GM18499 (cell line): ENCODE data around the gene EPN1.

Experiments used
- ATAC-seq: cut with Tn5 transposase; IDR thresholded peaks from one replicate; pipeline ENCODE4 v1.9.1; 2021; ENCODE audit warnings: moderate number of reproducible peaks; ENCODE audit not compliant: insufficient read depth, unreplicated experiment

EPN1 gene

DNA sequence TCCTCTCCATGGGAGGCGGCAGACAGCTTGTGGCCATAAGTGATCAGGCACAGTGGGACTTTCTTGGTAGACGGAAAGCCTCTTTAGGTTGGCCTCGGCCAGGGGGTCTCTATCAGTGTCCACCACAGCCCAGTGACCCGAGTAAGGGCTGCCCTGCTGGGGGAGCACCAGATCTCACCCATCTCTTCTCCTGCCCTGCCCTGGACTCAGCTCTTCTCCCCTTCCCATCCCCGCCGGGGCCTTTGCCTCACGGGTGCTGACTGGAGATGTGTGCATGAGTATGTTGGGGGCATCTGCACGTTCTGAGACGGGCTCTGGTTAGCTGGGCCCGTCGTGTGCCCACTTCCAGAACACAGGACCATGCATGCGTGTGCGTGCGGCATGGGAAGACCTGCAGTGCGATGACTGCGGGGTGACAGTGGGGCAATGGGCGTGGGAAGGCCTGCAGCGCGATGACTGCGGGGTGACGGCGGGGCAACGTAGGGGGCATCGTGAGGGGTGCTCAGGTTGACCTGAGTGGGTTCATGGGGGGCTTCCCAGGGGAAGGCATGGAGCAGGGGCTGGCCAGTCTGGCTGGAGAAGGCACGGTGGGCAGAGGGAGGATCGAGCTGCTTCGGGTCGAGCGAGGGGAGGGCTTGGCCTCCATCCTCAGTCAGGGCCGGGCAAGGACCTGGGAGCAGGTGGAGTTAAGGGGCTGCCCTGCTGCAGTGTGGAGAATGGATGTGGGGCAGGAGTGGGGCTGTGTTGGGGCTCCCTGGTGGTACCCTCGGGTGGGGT, 15.9 kb downstream of the EPN1 start:
- no peak for ATAC-seq

DNA sequence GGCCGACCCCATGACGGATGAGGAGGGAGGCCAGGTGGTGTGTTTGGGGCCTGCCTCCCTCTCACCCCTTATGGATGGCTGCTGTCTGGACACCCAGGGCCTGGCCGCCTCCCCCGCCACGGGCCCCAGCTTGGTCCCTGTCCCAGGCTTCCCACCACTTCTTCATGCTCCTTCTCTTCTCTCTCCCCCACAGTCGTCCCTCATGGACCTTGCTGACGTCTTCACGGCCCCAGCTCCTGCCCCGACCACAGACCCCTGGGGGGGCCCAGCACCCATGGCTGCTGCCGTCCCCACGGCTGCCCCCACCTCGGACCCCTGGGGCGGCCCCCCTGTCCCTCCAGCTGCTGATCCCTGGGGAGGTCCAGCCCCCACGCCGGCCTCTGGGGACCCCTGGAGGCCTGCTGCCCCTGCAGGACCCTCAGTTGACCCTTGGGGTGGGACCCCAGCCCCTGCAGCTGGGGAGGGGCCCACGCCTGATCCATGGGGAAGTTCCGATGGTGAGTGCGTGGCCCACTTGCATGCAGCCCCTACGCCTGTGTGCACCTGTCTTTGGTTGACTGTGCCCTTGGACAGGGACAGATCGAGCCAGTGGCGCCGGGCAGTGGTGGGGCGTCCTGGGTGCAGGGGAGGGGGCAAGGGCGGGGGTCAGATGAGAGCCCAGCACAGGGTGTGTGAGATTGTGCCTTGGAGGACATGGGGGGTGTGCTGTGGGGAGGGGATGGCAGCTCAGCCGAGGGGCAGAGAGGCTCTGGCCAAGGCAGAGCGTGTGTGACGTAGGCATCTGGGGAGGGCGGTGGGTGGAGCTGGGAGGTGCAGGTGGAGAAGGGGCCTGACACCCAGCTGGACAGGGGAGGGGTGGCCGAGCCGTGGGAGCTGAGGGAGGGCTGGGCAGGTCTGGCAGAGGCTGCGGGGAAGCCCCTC, 16.8 kb downstream of the EPN1 start:
- ATAC-seq, result no peak

DNA sequence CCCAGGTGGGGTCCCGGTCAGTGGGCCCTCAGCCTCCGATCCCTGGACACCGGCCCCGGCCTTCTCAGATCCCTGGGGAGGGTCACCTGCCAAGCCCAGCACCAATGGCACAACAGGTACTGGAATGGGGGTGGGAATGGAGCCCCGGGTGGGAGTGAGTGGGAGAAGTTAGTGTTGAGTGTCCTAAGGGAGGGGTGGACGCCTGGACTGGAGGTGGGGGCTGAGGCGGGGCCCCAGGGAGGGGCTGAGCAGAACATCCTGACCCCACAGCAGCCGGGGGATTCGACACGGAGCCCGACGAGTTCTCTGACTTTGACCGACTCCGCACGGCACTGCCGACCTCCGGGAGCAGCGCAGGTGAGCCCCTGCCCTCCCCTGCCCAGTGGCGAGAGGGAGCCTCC, 17.7 kb downstream of the EPN1 start:
- no peak for ATAC-seq

DNA sequence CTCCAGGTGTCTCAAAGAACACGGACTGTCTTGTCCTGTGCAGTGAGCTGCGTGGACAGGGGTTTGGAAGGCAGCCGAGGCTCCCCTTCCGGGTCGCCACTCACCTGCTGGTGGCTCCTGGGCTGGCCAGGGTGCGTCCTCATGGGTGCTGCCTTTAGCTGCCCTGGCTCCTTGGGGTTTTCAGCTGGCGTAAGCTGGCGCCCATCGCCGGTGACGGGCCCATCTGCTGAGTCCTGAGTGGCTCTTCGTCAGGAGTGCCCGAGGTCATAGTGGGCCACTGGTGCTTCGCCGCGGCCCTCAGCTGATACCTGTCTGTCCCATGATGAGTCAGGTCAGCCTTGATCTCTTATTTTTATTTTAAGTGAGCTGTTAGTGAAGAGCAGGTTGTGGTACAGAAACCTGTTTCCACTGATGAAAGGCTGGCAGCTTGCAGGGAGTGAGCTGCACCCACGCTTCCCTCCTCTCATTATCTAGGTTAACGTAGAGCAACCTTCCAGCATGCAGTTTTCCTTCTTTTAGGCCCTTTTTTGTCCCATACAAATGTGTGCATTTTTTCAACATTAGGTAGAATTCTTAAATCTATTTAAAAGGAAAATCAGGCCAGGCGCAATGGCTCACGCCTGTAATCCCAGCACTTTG, 18.4 kb downstream of the EPN1 start:
- no peak for ATAC-seq

DNA sequence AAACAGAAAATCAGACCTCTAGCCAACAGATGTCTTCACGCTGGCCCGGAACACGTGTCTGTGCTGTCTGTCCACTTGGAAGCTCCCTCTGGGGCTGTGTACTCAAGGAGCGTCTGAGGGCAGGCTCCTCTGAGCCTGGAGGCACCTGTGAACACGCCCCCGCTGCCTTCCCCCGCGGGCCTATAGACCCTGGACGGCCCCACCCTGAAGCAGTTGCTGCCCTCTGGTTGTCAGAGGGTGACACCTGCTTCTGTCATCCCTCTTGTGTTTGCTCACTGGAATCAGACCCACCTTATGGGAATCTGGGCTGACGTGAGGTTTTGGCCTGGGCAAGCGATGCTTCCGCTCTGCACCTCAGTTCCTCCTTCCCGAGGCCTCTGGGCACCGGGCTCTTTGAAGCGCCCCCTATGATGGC, 19.2 kb downstream of the EPN1 start:
- ATAC-seq, result no peak

DNA sequence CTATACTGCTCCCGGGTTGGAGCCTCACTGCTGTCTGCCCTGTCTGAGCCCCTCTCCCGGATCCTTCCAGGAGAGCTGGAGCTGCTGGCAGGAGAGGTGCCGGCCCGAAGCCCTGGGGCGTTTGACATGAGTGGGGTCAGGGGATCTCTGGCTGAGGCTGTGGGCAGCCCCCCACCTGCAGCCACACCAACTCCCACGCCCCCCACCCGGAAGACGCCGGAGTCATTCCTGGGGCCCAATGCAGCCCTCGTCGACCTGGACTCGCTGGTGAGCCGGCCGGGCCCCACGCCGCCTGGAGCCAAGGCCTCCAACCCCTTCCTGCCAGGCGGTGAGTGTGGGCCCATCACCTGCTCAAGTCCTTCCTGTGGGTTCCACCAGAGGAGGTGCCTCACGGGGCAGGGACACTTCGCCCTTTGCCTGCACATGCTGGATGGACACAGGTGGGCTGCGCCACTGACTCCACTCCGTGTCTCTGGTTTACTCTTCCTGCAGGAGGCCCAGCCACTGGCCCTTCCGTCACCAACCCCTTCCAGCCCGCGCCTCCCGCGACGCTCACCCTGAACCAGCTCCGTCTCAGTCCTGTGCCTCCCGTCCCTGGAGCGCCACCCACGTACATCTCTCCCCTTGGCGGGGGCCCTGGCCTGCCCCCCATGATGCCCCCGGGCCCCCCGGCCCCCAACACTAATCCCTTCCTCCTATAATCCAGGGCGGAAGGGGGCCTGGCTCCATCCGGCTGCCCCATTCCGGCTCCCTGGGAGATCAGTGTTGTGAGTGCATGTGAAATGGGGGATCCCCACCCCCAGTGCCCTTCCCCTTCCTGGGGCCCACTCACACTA, 19.8 kb downstream of the EPN1 start:
- ATAC-seq, result no peak

DNA sequence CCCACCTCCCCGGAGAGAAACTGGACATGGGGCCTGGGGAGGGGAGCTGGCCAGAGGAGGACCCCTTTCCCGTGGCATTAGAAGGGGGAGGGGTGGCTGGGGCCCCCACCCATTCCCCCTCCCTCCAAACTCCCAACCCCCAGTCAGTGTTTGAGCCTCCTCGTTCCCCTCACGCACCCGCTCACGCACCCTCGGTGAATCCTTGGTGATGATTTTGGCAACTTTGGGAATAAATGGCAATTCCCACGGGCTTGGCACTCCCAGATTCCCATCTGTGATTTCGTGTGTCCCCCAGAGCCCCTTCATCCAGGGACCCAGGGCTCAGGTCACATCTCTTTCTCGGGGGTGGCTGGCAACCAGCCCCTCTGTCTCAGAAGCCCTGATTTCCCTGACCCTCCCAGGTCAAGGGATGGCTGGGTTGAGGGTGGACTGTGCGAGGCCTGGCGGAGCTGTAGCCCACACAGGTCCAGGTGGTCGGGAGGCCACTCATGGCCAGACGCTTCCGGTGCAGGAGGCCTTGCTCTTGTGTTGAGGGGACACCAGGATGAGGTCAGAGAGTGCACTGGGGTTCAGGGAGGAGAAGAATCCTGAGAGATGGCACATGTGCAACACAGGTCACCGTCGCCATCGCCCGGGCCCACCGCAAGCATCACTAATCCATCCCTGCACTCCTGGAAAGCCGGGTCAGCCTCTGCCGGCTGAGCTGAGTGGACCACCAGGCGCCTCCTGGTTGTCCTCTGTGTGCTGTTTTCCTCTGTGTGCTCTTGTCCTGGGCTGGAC, 20.7 kb downstream of the EPN1 start:
- ATAC-seq, result no peak

DNA sequence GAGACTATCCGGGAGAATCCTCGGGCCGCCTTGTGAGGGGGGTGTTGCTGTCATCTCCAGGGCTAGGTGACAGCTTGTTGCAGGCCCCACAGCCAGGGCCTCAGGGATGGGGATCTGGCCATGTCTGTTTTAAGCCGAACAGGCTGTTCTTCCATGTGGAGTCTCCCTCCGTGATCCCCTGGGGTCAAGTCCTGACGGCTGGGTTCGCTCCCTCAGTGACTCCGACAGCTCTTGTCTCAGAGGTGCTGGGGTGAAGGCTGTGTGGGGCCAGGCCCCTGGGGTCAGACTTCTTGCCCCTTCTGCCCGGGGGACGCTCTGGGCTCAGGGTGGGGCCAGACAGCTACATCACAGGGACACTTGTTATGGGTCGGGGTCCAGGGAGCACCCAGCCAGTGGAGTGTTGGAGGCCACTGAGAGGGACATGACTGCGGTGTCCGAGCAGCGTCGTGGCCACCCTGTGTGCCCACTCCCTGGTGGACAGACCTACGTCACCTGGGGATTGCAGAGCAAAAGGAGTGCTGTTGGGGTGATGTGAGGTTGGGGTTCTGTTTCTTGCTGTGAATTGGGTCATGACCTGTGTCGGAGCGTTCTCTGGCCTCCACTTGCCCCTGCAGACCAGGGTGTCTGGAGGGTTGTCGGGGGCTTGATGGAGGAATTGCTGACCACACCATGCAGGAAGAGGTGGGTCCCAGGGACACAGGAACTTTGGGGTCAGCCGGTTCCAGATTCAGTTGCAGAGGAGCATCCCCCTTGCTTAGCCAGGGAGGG, 21.5 kb downstream of the EPN1 start:
- ATAC-seq, result no peak

DNA sequence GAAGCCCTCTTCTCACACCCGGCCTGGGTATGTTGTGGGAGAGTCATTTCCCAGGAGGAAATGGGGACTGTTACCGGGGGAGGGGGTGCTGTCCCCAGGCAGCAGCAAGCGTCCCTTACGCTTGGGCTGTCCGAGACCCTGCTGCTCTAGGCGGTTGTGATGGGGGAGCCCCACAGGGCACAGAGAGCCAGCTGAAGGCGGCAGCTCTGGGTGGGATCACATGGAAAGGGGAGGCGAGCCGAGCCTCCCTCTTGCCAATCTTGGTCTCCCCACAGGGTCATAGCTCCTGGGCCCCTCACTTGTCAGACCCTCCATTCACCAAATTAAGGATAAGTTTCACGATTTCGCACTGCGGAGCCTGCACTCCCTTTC, 22.0 kb downstream of the EPN1 start:
- no peak for ATAC-seq

DNA sequence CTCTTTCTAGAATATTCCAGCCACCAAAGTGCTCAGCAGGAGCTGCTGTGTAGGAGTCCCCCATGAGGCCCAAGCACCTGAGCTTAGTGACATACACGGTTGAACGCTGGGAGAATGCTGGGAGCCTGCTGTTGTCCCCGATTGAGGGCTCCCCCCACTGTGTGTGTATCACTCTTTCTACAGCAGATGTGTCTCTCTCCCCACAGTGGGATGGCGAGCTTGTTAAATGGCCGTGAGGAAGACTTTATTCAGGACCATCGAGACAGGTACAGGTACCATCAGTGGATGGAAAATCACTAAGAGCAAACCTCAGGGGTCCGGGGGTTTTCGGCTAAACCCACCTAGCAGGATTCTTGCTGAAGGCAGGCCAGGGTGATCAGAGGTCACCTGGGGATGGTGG, 22.7 kb downstream of the EPN1 start:
- no peak for ATAC-seq

DNA sequence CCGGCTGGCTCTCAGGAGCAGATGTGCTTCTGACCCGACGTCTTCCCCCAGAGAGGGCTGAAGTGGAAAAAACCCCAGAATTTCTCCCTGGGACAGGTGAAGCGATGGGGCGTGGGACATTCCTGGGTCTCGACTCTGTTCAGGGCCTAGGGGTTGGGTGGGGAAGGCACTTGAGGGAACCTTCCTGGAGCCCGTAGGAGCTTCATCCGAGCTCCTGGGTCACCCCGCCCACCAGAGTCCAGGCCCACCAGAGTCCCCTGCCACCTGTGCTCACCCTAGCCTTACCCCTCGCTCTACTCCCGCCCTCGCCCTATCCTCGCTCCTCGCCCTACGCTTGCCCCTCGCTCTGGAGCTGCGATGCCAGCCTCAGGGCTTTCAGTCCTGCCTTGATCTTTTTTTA, 23.2 kb downstream of the EPN1 start:
- no peak for ATAC-seq

DNA sequence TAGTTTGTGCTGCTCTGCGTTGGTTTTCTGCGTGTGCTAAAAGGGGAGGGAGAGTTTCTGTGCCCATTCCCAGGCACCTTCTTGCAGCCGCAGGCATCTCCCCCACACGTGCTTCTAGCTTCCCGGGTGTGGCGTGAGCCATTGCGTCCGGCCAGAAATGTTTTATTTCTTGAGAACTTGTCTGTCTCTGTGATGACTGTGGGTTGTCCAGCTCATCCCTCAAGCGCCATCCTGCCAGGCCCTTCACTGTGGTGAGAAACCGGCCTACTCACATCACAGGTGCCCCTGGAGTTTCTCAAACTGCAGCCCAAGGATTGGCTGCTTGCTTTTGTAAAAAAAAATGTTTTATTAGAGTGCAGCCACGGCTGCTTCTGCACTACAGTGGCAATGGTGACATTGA, 24.2 kb downstream of the EPN1 start:
- ATAC-seq, result no peak

DNA sequence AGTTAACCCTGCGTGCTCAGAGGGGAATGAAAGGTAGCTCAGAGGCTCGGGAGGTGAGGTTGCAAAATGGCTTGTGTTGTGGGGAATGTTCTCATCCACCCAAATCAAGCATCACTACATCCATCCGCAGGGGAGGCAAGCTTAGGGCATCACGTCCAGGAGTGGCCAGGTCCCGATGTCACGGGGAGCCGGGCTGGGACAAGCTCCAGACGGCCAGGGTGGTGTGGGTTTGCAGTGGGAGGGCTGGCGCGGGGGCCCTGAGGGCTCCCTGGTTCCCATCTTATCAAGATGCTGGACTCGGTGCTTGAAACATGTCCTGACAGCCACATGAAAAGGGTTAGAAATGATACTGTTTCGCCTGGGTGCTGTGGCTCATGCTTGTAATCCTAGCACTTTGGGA, 25.8 kb downstream of the EPN1 start:
- ATAC-seq, result no peak

DNA sequence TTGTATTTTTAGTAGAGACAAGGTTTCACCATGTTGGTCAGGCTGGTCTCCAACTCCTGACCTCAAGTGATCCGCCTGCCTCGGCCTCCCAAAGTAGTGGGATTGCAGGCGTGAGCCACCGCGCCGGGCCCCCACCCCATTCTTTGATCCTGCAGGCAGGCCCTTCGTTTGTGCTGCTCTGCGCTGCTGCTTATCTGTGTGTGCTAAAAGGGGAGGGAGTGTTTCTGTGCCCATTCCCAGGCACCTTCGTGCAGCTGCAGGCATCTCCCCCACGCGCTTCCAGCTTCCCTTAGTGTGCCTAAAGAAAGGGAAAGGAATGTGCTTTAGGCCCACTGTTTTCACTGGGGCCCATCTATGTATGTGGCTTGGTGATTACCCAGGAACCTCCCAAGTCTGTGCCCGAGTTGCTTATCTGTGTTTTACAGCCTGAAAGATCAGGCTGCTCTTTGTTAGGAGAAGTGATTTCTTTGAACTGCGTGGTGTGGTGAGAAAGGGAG, 27.2 kb downstream of the EPN1 start:
- no peak for ATAC-seq

DNA sequence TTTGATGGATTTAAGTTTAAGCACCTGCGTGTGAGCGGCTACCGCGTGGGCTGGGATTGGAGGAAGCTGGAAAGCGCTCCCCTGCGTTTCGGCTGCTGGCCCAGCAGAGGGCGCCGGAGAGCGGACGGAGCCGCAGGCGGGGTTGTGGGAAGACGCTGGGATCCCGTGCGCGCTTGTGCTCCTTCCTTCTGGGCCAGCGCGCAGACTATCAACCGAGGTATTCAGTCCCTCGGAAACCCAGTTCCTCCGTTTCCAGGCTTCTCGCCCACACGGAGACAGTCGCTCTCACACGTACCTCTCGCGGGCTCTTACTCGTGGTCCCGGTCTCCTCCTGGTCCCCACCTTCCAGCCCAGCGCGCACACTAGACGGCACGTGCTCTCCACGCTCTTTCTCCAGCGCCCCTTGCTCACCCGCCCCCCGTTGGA, 28.8 kb downstream of the EPN1 start:
- ATAC-seq, result no peak

DNA sequence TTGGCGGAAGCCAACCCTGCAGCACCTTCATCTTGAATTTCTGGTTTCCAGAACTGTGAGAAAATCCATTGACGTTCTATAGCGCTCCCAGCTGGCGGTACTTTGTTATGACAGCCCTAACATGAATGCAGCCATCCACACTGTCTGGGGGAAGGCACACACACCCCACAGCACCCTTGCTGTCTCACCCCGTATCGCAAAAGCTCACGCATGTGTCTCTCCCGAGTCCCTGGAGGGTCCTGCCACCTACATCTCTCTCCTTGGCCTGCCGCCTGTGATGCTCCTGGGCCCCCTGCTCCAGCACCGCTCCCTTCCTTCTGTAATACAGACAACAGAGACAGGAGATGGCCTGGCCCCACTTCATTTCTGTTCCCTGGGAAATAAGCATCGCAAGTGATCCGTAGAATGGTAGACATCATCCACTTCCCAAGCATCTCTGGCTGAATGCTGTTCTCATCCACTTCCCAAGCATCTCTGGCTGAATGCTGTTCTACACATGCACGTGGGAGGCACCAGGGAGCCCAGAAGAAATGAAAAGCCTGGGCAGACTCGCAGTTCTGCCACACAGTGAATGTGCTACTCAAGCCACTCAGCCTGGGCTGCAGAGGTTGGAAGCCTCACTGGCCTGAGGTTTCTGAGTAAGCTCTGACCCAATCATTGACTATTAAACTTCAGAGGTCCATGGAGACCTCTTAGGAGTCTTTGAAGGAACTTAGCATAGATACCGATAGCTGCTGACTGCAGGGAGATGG, 29.6 kb downstream of the EPN1 start:
- no peak for ATAC-seq

DNA sequence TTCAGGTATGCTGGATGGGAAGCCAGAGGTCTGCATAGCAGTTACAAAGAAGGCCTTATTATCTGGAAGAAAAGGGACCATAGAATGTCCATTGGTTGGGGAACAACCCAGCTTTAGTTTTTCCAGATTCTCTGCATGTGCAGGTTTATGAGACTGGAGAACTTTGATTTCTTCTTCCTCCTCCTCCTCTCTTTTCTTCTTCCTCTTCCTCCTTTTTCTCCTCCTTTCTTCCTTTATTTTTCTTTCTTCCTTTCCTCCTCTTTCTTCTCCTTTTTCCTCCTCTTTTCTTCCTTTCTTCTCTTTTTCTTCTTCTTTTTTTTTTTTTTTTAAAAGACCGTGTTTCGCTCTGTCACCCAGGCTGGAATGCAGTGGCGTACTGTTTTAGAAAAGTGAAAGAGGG, 30.9 kb downstream of the EPN1 start:
- no peak for ATAC-seq

DNA sequence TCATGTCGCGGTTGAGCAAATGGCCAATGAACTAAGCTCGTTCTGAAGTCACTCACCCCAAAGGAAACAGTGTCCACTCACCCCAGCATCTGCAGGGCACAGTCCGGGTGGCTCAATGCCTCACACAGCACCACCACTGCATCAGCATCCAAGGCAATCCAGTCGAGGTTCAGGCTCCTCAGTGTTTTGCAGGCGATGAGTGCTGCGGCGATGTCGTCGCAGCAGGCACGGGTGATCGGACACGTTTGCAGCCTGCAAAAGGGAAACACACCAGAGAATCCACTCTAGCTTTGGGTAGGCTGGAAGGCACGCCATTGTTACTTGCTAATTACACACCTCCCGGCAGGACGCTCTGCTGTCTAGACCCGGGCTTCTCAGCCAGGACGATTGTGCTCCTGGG, 36.7 kb downstream of the EPN1 start:
- no peak for ATAC-seq
